Upper lobe of left lung (tissue), 4 donors: Measurements from ENCODE around the gene SPATS2.

ENCODE experiments used
- EP300 ChIP-seq, 4 donors: sonication (generic); formaldehyde crosslinking; IDR thresholded peaks; one replicate each; pipeline ENCODE4 v1.5.1; 2017; ENCODE audit warnings: antibody characterized with exemption in 4 of 4, control low read depth in 2 of 4
- POLR2AphosphoS5 ChIP-seq, 2 donors: sonication (generic); formaldehyde crosslinking; IDR thresholded peaks; one replicate each; pipeline ENCODE4 v1.5.1; 2017; ENCODE audit warnings: antibody characterized with exemption in 2 of 2
- TF ChIP-seq, protein P1 (sequence below), 6 experiments: fragments of 450-650 bp in 4 of 6; fragments of 200-600 bp in 2 of 6; sonication (generic) in 2 of 6; IDR thresholded peaks; one replicate each; pipeline ENCODE4 v1.5.1; 2016 to 2019; ENCODE audit warnings: antibody characterized with exemption in 6 of 6

DNA sequence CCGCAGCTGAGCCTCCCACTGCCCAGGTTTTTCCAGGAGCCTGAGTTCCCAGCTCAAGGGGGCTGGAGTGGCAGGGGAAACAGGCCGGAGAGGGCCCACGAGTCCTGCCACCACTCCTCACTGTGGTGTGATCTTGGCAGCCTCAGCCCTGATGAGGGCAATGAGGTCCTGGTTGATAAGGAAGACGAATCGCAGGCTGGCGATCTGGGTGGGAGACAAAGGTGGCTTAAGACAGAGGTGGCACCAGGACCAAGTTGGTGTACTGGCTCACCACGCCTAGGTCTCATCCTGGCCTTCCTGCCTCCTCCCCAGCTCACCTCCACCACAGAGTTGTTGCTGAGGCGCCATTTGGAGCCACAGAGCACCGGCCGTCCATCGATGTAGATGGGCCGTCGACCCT lies 191.3 kb downstream of the SPATS2 start:
- TF ChIP-seq, protein P1, sequence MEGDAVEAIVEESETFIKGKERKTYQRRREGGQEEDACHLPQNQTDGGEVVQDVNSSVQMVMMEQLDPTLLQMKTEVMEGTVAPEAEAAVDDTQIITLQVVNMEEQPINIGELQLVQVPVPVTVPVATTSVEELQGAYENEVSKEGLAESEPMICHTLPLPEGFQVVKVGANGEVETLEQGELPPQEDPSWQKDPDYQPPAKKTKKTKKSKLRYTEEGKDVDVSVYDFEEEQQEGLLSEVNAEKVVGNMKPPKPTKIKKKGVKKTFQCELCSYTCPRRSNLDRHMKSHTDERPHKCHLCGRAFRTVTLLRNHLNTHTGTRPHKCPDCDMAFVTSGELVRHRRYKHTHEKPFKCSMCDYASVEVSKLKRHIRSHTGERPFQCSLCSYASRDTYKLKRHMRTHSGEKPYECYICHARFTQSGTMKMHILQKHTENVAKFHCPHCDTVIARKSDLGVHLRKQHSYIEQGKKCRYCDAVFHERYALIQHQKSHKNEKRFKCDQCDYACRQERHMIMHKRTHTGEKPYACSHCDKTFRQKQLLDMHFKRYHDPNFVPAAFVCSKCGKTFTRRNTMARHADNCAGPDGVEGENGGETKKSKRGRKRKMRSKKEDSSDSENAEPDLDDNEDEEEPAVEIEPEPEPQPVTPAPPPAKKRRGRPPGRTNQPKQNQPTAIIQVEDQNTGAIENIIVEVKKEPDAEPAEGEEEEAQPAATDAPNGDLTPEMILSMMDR (IDR thresholded peaks at IDR 0.05): no peak
- TF ChIP-seq POLR2AphosphoS5 (IDR thresholded peaks at IDR 0.05): no peak
- TF ChIP-seq EP300 (IDR thresholded peaks at IDR 0.05): no peak
